Keratinocyte (primary cell): ENCODE measurements around the gene CELA1.

Experiments
- EZH2 ChIP-seq: IDR thresholded peaks from one replicate; pipeline ENCODE4 v1.6.1; 2012; ENCODE audit warnings: inconsistent platforms, mild to moderate bottlenecking, low read length, moderate library complexity
- TF ChIP-seq, protein P1 (sequence below), 3 experiments: IDR thresholded peaks in 1 of 3; conservative IDR thresholded peaks in 1 of 3; optimal IDR thresholded peaks in 1 of 3; 2 replicates in 2 of 3; 3 replicates in 1 of 3; pipeline versions ENCODE3 to v1.5.1; 2011; ENCODE audit warnings: low read length in 3 of 3, mild to moderate bottlenecking in 3 of 3, moderate library complexity in 2 of 3, control low read depth in 1 of 3, inconsistent platforms in 1 of 3; ENCODE audit not compliant: insufficient read depth in 2 of 3; ENCODE audit errors: extremely low read depth in 1 of 3

DNA sequence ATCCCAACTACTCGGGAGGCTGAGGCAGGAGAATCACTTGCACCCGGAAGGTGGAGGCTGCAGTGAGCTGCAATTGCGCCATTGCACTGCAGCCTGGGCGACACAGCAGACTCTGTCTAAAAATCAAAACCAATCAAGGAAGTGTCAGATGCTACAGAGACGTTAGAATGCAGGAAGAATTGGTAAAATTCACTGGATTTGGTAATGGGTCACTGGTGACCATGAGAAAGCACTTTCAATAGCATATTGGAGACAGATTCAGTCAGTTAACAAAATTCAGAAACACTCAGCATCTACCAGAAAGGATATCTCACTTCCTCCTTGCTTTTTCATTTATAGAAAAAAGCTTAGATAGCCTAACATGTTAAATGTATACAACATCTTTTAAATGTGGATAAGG, 40.0 kb downstream of the CELA1 start:
- TF ChIP-seq, protein P1, sequence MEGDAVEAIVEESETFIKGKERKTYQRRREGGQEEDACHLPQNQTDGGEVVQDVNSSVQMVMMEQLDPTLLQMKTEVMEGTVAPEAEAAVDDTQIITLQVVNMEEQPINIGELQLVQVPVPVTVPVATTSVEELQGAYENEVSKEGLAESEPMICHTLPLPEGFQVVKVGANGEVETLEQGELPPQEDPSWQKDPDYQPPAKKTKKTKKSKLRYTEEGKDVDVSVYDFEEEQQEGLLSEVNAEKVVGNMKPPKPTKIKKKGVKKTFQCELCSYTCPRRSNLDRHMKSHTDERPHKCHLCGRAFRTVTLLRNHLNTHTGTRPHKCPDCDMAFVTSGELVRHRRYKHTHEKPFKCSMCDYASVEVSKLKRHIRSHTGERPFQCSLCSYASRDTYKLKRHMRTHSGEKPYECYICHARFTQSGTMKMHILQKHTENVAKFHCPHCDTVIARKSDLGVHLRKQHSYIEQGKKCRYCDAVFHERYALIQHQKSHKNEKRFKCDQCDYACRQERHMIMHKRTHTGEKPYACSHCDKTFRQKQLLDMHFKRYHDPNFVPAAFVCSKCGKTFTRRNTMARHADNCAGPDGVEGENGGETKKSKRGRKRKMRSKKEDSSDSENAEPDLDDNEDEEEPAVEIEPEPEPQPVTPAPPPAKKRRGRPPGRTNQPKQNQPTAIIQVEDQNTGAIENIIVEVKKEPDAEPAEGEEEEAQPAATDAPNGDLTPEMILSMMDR (optimal IDR thresholded peaks at IDR 0.05 in 1 of 3, IDR thresholded peaks at IDR 0.05 in 1 of 3, conservative IDR thresholded peaks at IDR 0.05 in 1 of 3; ENCODE audit: extremely low read depth in 1 of 3, insufficient read depth in 2 of 3, low read length in 3 of 3), result no peak
- TF ChIP-seq EZH2, result no peak
